Body of pancreas (tissue), 4 donors: ENCODE measurements around the gene ULK4. TPM values are rescaled to one million over a fixed set of nuclear protein-coding genes. Genes with fewer than 3 reads are reported as not detected.

Source experiments
- ATAC-seq: fragments of 150-250 bp; one replicate; pipeline ENCODE4 v1.9.1; 2016
- DNase-seq, 4 donors: peaks; one replicate each; pipeline ENCODE4 v3.0.0-alpha.2; 2019
- H3K27ac ChIP-seq, 4 donors: fragments of 200-600 bp; sonication (generic); 1 replicate in 3 of 4; 2 replicates in 1 of 4; pipeline versions ENCODE4 v1.5.1 to v1.6.1; 2016 to 2019; ENCODE audit warnings: mild to moderate bottlenecking in 1 of 4, mixed read lengths in 1 of 4, moderate library complexity in 1 of 4
- H3K27me3 ChIP-seq, 2 donors: fragments of 200-600 bp; sonication (generic); one replicate each; pipeline ENCODE4 v1.6.0; 2016; ENCODE audit warnings: mild to moderate bottlenecking in 1 of 2
- H3K36me3 ChIP-seq, 2 donors: fragments of 200-600 bp; sonication (generic); replicated peaks in 1 of 2; 2 replicates each; pipeline ENCODE4 v1.5.1; 2016; ENCODE audit warnings: low read depth in 2 of 2; ENCODE audit not compliant: insufficient read depth in 1 of 2
- H3K4me1 ChIP-seq: fragments of 200-600 bp; sonication (generic); one replicate; pipeline ENCODE4 v1.6.0; 2016
- H3K4me3 ChIP-seq, 2 donors: fragments of 200-600 bp; sonication (generic); 1 replicate in 1 of 2; 2 replicates in 1 of 2; pipeline ENCODE4 v1.5.1; 2016 to 2019
- H3K9me3 ChIP-seq, 3 donors: fragments of 200-600 bp; sonication (generic); 1 replicate in 2 of 3; 2 replicates in 1 of 3; pipeline ENCODE4 v1.5.1; 2016
- POLR2A ChIP-seq, 3 donors: fragments of 450-650 bp; IDR thresholded peaks; one replicate each; pipeline ENCODE4 v1.6.1; 2016; ENCODE audit warnings: antibody characterized with exemption in 3 of 3, mild to moderate bottlenecking in 2 of 3
- WGBS, 2 donors: methylation state at CpG; one replicate each; pipeline ENCODE4 v1.1.5; 2017; 5-methylcytosine and 5-hydroxymethylcytosine counted together
- intact Hi-C: fragments of 100-400 bp; cut with DNase I; formaldehyde crosslinking; loops from one replicate; pipeline ENCODE4 v1.15.1; 2023
- total RNA-seq, 2 donors: library from RNA; depleted of rRNA; stranded (reverse); fragments of >200 nt; gene quantifications; one replicate each; pipeline ENCODE4 v1.1.0, GENCODE V29; 2016
- TF ChIP-seq, protein P1 (sequence below), 7 experiments: fragments of 450-650 bp in 4 of 7; fragments of 200-600 bp in 3 of 7; sonication (generic) in 3 of 7; IDR thresholded peaks; one replicate each; pipeline ENCODE4 v1.5.1; 2016 to 2019; ENCODE audit warnings: antibody characterized with exemption in 7 of 7

Gene ULK4
- total RNA-seq, 2 donors from 2014 or later: 7.3 to 12.5 TPM

DNA sequence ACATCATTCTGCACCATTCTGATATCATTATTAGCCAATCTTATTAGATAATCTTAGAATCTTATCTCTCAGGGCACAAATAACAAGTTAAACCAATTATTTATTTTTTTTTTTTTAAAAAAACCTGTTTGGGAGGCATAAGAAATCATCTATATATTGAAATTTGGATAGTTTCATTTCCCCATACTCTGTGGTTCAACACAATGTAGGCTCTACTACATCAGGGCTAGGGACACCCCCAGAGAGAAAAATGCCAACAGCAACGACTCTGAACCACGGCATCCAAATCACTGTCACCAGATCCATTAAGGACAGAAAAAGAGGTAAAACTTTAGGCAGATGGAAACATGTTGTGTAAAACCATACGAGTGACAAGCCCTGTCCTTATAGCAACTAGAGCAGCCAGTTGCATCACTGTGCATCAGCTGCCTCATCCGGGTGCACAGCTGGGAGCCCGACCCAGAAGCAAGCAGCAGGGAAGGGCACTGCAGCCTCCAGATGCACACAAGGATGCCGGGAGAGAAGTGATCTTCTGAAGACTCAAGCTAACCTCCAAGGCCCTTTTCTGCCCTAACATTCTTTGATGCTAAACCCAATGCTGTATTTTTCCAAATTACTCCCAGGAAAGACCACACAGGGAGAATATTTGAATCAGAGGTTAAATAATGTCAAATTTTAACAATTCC is 381.5 kb downstream of the ULK4 start:
- no peaks in the 10 kb centered on the region for H3K36me3 ChIP-seq
- 88 to 90% methylated on average over 6 of the region's 6 CpGs for WGBS, 2 donors
- intact Hi-C loops: no loop called here
- no peak overlapping the region for H3K27ac ChIP-seq
- no peak overlapping the region for H3K4me3 ChIP-seq
- no peak for DNase-seq
- H3K4me1 ChIP-seq: no peaks in the 10 kb centered on the region
- ATAC-seq: no peak
- H3K27me3 ChIP-seq: no peaks in the 10 kb centered on the region
- TF ChIP-seq POLR2A (IDR thresholded peaks at IDR 0.05): no peak
- TF ChIP-seq, protein P1, sequence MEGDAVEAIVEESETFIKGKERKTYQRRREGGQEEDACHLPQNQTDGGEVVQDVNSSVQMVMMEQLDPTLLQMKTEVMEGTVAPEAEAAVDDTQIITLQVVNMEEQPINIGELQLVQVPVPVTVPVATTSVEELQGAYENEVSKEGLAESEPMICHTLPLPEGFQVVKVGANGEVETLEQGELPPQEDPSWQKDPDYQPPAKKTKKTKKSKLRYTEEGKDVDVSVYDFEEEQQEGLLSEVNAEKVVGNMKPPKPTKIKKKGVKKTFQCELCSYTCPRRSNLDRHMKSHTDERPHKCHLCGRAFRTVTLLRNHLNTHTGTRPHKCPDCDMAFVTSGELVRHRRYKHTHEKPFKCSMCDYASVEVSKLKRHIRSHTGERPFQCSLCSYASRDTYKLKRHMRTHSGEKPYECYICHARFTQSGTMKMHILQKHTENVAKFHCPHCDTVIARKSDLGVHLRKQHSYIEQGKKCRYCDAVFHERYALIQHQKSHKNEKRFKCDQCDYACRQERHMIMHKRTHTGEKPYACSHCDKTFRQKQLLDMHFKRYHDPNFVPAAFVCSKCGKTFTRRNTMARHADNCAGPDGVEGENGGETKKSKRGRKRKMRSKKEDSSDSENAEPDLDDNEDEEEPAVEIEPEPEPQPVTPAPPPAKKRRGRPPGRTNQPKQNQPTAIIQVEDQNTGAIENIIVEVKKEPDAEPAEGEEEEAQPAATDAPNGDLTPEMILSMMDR (IDR thresholded peaks at IDR 0.05): no peak
- no peaks in the 10 kb centered on the region for H3K9me3 ChIP-seq

DNA sequence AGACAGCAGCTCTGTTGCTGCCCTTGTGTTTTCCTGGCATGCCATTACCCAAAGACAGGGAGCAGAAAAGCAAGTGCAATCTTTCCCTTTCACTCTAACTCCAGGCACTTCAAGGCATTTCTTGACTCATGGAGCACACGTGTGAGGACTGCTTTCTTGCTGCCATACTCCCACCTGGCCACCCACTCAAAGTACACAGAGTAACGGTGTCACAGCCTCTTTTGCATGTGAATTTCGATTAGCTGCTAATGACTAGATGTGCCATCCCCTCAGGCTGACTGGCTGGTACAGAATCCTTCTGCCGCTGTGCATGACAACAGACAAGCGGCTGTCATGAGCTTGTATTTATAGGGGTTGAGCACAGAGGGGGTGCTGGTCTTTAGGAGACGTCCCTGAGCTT is 382.0 kb downstream of the ULK4 start:
- ATAC-seq: no peak
- Histone ChIP-seq H3K27me3 (no peaks in the 10 kb centered on the region), H3K9me3 (no peaks in the 10 kb centered on the region), H3K4me1 (no peaks in the 10 kb centered on the region), H3K27ac (no peak overlapping the region), H3K36me3 (no peaks in the 10 kb centered on the region), H3K4me3 (no peak overlapping the region)
- TF ChIP-seq POLR2A (IDR thresholded peaks at IDR 0.05): no peak
- TF ChIP-seq, protein P1 (IDR thresholded peaks at IDR 0.05): no peak
- 89 to 92% methylated on average over 5 to 6 of the region's 6 CpGs for WGBS, 2 donors
- DNase-seq: no peak
- intact Hi-C loops: no loop called here

DNA sequence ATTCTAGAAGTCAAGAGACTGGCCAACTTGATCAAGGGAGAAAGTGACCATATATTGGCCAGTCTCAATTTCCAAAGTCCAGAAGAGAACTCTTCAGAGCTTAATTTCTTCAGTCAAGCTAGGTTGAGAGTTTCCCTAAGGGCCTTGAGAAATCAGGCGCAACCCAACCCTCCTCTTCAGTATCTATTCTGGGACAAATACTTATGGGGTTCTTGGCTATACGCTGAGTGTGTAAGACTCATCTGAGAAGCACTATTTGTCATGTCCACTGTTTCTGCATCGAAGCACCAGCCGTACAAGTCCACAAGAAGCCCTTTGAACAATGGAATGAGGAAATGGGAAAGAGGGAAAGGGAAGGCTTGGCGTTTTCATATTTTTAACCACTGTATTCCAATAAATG is 383.1 kb downstream of the ULK4 start:
- 84 to 85% methylated on average over 5 of the region's 5 CpGs for WGBS, 2 donors
- no peak for DNase-seq
- Histone ChIP-seq H3K36me3 (no peaks in the 10 kb centered on the region), H3K27ac (no peak overlapping the region), H3K9me3 (no peaks in the 10 kb centered on the region), H3K4me3 (no peak overlapping the region), H3K27me3 (no peaks in the 10 kb centered on the region), H3K4me1 (no peaks in the 10 kb centered on the region)
- no peak for ATAC-seq
- intact Hi-C loops: no loop called here
- TF ChIP-seq, protein P1 (IDR thresholded peaks at IDR 0.05): no peak
- no peak for TF ChIP-seq POLR2A (IDR thresholded peaks at IDR 0.05)

DNA sequence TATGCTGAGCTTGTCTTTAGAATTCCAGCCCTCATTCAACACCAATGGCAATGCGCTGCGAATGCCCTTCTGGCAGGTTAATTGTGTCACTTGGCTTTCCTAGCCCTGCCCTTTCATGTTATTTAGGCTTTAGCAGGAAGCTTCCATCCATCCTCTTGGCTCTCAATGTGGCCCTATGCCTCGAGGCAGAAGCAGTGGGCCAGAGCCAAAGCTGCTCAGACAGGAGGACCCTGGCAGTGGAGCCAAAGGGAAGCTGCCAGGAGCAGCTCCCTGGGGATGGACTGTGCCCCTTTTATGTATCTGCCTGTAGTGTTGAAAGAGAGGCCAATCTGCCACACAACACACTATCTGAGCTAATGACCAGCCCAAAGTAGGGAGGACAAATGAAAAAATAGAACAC is 386.2 kb downstream of the ULK4 start:
- no peak overlapping the region for H3K4me3 ChIP-seq
- no peaks in the 10 kb centered on the region for H3K36me3 ChIP-seq
- H3K27ac ChIP-seq: no peak overlapping the region
- H3K4me1 ChIP-seq: no peaks in the 10 kb centered on the region
- DNase-seq (no peak), ATAC-seq (no peak)
- 78 to 88% methylated on average over 3 of the region's 3 CpGs for WGBS, 2 donors
- no peaks in the 10 kb centered on the region for H3K9me3 ChIP-seq
- TF ChIP-seq, protein P1 (IDR thresholded peaks at IDR 0.05): no peak
- TF ChIP-seq POLR2A (IDR thresholded peaks at IDR 0.05): no peak
- no peaks in the 10 kb centered on the region for H3K27me3 ChIP-seq
- intact Hi-C loops: no loop called here

DNA sequence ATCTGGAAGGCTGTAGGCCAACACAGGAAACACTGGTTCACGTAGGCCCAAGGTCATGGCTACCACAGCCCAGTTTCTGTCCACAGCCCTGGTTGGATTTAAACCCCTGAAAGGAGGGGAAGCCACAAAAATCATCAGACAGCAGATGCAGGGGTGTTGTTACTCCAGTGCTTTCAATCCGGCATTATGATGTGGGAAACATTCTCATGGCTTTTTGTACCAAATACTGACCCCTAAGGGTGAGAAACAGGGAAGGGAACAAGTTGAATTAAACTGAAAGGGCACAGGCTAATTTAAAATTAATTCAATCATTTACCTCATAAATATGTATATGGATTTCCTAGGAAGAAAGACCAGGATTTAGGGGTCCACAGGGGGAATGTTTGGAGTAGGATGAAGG is 387.0 kb downstream of the ULK4 start:
- Histone ChIP-seq H3K9me3 (no peaks in the 10 kb centered on the region), H3K4me1 (no peaks in the 10 kb centered on the region), H3K27me3 (no peaks in the 10 kb centered on the region), H3K36me3 (no peaks in the 10 kb centered on the region), H3K27ac (no peak overlapping the region), H3K4me3 (no peak overlapping the region)
- ATAC-seq: no peak
- intact Hi-C loops: no loop called here
- TF ChIP-seq POLR2A (IDR thresholded peaks at IDR 0.05): no peak
- TF ChIP-seq, protein P1 (IDR thresholded peaks at IDR 0.05): peak in 1 of 7 experiments; percentile 21
- DNase-seq: no peak
- 53 to 77% methylated on average over 2 of the region's 2 CpGs for WGBS, 2 donors
